Ovary (tissue), 9 donors: ENCODE results near the gene ATP2B2. TPM values are rescaled to one million over a fixed set of nuclear protein-coding genes. Genes with fewer than 3 reads are reported as not detected.

ENCODE experiments used
- DNase-seq, 5 donors: peaks; one replicate each; pipeline ENCODE4 v3.0.0-alpha.2; 2019 to 2020
- H3K27ac ChIP-seq, 2 donors: fragments of 200-600 bp; one replicate each; pipeline versions ENCODE4 v1.5.1 to v1.8.0; 2019 to 2022
- H3K27me3 ChIP-seq: fragments of 200-600 bp; one replicate; pipeline ENCODE4 v1.8.0; 2022
- H3K36me3 ChIP-seq: fragments of 200-600 bp; sonication (generic); one replicate; pipeline ENCODE4 v1.5.1; 2019
- H3K4me1 ChIP-seq: one replicate; pipeline ENCODE4 v1.8.1; 2013; ENCODE audit warnings: mild to moderate bottlenecking, moderate library complexity; ENCODE audit not compliant: insufficient read depth
- H3K4me3 ChIP-seq: fragments of 200-600 bp; sonication (generic); one replicate; pipeline ENCODE4 v1.5.1; 2017
- H3K9me3 ChIP-seq, 2 donors: fragments of 200-600 bp in 1 of 2; sonication (generic) in 1 of 2; one replicate each; pipeline versions ENCODE4 v1.5.1 to v1.8.1; 2013 to 2019; ENCODE audit warnings: mild to moderate bottlenecking in 1 of 2, moderate library complexity in 1 of 2
- CTCF ChIP-seq, 3 donors: fragments of 450-650 bp in 2 of 3; fragments of 200-600 bp in 1 of 3; IDR thresholded peaks; one replicate each; pipeline versions ENCODE4 v1.5.1 to v1.8.0; 2016 to 2022; ENCODE audit warnings: antibody characterized with exemption in 3 of 3, mild to moderate bottlenecking in 1 of 3
- EP300 ChIP-seq: sonication (generic); formaldehyde crosslinking; IDR thresholded peaks from one replicate; pipeline ENCODE4 v1.6.1; 2017; ENCODE audit warnings: antibody characterized with exemption
- POLR2A ChIP-seq: fragments of 450-650 bp; IDR thresholded peaks from one replicate; pipeline ENCODE4 v1.6.1; 2017; ENCODE audit warnings: antibody characterized with exemption, mild to moderate bottlenecking, moderate library complexity
- WGBS, 3 donors: extraction: QIAGEN DNeasy Blood & Tissue Kit in 1 of 3; methylation state at CpG; one replicate each; pipeline versions ENCODE4 v1.1.5 to v1.1.7; 2013 to 2017; 5-methylcytosine and 5-hydroxymethylcytosine counted together
- intact Hi-C, 4 donors: fragments of 100-400 bp; cut with DNase I; formaldehyde crosslinking; loops; one replicate each; pipeline versions ENCODE4 v1.11.0 to v1.15.1; 2022 to 2023
- polyA plus RNA-seq, 2 donors: library from polyadenylated mRNA; stranded (reverse); fragments of 200-250 nt in 1 of 2; fragments of 350-450 nt in 1 of 2; fragmentation: Illumina TruSeq in 1 of 2; extraction: RNeasy Lipid Tissue Mini Kit (QIAGEN cat#74804) in 1 of 2; gene quantifications; one replicate each; pipeline ENCODE4 v1.2.3, GENCODE V29; 2013 to 2014
- total RNA-seq, 7 donors: library from RNA; depleted of rRNA in 2 of 7; stranded (reverse); fragments of >200 nt in 2 of 7; fragmentation: NEBNext Ultra II Directional in 3 of 7; extraction: Animal tissue kit (Norgen Biotek cat#: 25700) in 3 of 7; gene quantifications; one replicate each; pipeline versions ENCODE4 v1.1.0 to v1.2.4, GENCODE V29; 2016 to 2023
- donor health status: DM: no; HTN: no; CAD: no; lungs with moderate emphysema.
- donor health status: DM: no; HTN: no; CAD: no.
- donor health status: Bipolar disorder and iron deficiency.
- donor health status: DM: yes; HTN: yes; CAD: no.
- donor health status: DM: no; HTN: no; CAD: no.
- donor health status: DM: yes; HTN: yes; CAD: no.

ATP2B2 gene
- total and polyA plus RNA-seq, 9 donors = 0.05 to 11.6 (median 0.52) TPM; not detected in 2

GRCh38 chr3:10371789-10372188 is 133.6 kb downstream of the ATP2B2 start:
- Histone ChIP-seq H3K36me3 (no peaks in the 10 kb centered on the region), H3K27me3 (no peaks in the 10 kb centered on the region), H3K4me1 (no peaks in the 10 kb centered on the region), H3K27ac (no peak overlapping the region), H3K4me3 (no peak overlapping the region), H3K9me3 (no peaks in the 10 kb centered on the region)
- DNase-seq = no peak
- TF ChIP-seq CTCF (IDR thresholded peaks at IDR 0.05) (no peak), EP300 (no peak), POLR2A (no peak)
- WGBS, 3 donors = 92 to 96% (median 94%) methylated on average over 10 of the region's 10 CpGs
- intact Hi-C loops = no loop called here

GRCh38 chr3:10371167-10371566 is 134.2 kb downstream of the ATP2B2 start:
- Histone ChIP-seq H3K27me3 (no peaks in the 10 kb centered on the region), H3K9me3 (no peaks in the 10 kb centered on the region), H3K4me3 (no peak overlapping the region), H3K36me3 (no peaks in the 10 kb centered on the region), H3K4me1 (no peaks in the 10 kb centered on the region), H3K27ac (no peak overlapping the region)
- TF ChIP-seq CTCF (IDR thresholded peaks at IDR 0.05) (no peak), POLR2A (no peak), EP300 (no peak)
- no peak for DNase-seq
- WGBS, 3 donors = 72 to 92% (median 75%) methylated on average over 3 of the region's 3 CpGs
- intact Hi-C loops = no loop called here

GRCh38 chr3:10370429-10370828 is 135.0 kb downstream of the ATP2B2 start:
- TF ChIP-seq POLR2A = no peak
- no peak for TF ChIP-seq CTCF (IDR thresholded peaks at IDR 0.05)
- no peak for TF ChIP-seq EP300
- DNase-seq = no peak
- Histone ChIP-seq H3K4me1 (no peaks in the 10 kb centered on the region), H3K9me3 (no peaks in the 10 kb centered on the region), H3K36me3 (no peaks in the 10 kb centered on the region), H3K27ac (no peak overlapping the region), H3K4me3 (no peak overlapping the region), H3K27me3 (no peaks in the 10 kb centered on the region)
- intact Hi-C loops = no loop called here
- 15 to 38% (median 24%) methylated on average over 10 of the region's 10 CpGs for WGBS, 3 donors

- H3K27me3 ChIP-seq = no peaks in the 10 kb centered on the region
- no peak for TF ChIP-seq POLR2A
- TF ChIP-seq EP300 = no peak
- TF ChIP-seq CTCF (IDR thresholded peaks at IDR 0.05) = no peak
- 88 to 96% (median 93%) methylated on average over 2 of the region's 2 CpGs for WGBS, 3 donors
- no peak for DNase-seq
- no peak overlapping the region for H3K4me3 ChIP-seq
- no peak overlapping the region for H3K27ac ChIP-seq
- no peaks in the 10 kb centered on the region for H3K4me1 ChIP-seq
- intact Hi-C loops = no loop called here
- H3K36me3 ChIP-seq = no peaks in the 10 kb centered on the region
- H3K9me3 ChIP-seq = no peaks in the 10 kb centered on the region
These were observed 136.9 kb downstream of the ATP2B2 start for GRCh38 chr3:10368512-10368911.

- intact Hi-C loops = no loop called here
- no peaks in the 10 kb centered on the region for H3K27me3 ChIP-seq
- TF ChIP-seq EP300 (no peak), CTCF (IDR thresholded peaks at IDR 0.05) (no peak), POLR2A (no peak)
- H3K27ac ChIP-seq = no peak overlapping the region
- no peaks in the 10 kb centered on the region for H3K9me3 ChIP-seq
- WGBS, 3 donors = 88 to 92% (median 91%) methylated on average over 5 of the region's 5 CpGs
- H3K4me3 ChIP-seq = no peak overlapping the region
- DNase-seq = no peak
- no peaks in the 10 kb centered on the region for H3K36me3 ChIP-seq
- no peaks in the 10 kb centered on the region for H3K4me1 ChIP-seq
These were observed 137.9 kb downstream of the ATP2B2 start for GRCh38 chr3:10367506-10367905.
